ENCODE data around the gene CACNA1C. TPM values are rescaled to one million over a fixed set of nuclear protein-coding genes. Genes with fewer than 3 reads are reported as not detected.
A peak's percentile ranks its signal among the peaks of the same experiment; 100 is the strongest.

Gene CACNA1C
- total and polyA plus RNA-seq, 2 of the 4 experiments (the other 2 are of a cell fraction) = 1.6 to 2.6 TPM

DNA sequence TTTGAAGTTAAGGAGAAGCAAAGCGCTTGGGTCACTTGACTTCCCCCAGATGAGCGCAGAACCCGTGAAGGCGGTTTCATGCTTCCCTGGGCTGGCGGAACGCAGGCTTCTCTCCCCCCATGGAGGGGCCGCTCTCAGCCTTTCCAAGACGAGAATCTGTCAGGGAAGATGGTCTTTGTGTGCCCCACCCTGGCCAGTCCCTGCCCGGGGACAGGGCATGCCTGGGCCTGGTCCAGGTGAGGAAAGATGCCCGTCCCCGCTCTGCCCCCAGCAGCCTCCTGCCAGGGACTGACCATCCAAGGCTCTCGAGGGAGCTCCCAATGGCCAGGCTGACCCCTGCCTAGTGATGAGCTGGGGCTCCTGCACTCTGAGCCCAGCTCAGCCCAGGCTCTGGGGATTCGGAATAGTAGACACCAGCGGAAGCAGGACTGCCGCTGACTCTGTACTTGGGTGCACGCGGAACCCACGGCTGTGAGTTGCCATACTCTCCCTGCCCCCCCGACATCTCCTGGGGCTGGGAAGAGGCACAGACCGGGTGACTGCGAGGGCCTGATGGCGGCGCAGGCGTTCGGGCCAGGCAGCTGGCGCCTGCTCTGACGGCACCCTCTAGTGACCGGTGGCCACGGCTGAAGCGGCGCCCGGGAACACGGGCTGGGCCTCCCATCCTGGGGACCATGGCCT is 599.8 kb downstream of the CACNA1C start:
- Histone ChIP-seq H3K9me3 (ENCODE audit: control insufficient read depth, insufficient read depth, low read length) (no peaks in the 10 kb centered on the region), H3K79me1 (ENCODE audit: low read depth in 1 of 2, low read length in 2 of 2) (no peaks in the 10 kb centered on the region), H4K20me1 (ENCODE audit: insufficient read depth, low read length) (no peaks in the 10 kb centered on the region), H3K9me1 (ENCODE audit: insufficient read depth, low read length) (no peaks in the 10 kb centered on the region), H2BK5ac (ENCODE audit: low read depth, low read length, poor library complexity, severe bottlenecking) (no peak overlapping the region), H3K14ac (replicated peaks; ENCODE audit: low read depth, low read length) (no peak overlapping the region), H2BK20ac (ENCODE audit: low read depth, low read length) (no peak overlapping the region), H2BK120ac (ENCODE audit: low read depth, low read length) (no peak overlapping the region), H2AFZ (replicated peaks; ENCODE audit: low read length, poor library complexity) (no peak overlapping the region), H2AK9ac (replicated peaks; ENCODE audit: low read depth, low read length, poor library complexity) (no peak overlapping the region), H3K4me3 (ENCODE audit: insufficient read depth, low read depth, low read length) (no peak overlapping the region), H3K4me1 (ENCODE audit: control insufficient read depth, insufficient read depth, low read length) (no peaks in the 10 kb centered on the region), H4K5ac (ENCODE audit: low read depth, low read length) (no peak overlapping the region), H3K27ac (ENCODE audit: insufficient read depth, low read length) (no peak overlapping the region), H3K27me3 (ENCODE audit: control insufficient read depth, insufficient read depth, low read length) (no peaks in the 10 kb centered on the region), H3K9ac (ENCODE audit: low read depth, low read length) (no peak overlapping the region), H4K91ac (ENCODE audit: insufficient read depth, low read depth, low read length) (no peak overlapping the region), H3K23ac (ENCODE audit: low read depth, low read length) (no peak overlapping the region), H3K56ac (ENCODE audit: extremely low read depth, insufficient read depth, low read length) (no peak overlapping the region), H2BK15ac (ENCODE audit: low read depth, low read length) (no peak overlapping the region), H4K8ac (ENCODE audit: low read depth in 2 of 2, low read length in 2 of 2) (no peak overlapping the region), H3K18ac (ENCODE audit: low read depth, low read length) (no peak overlapping the region), H2AK5ac (ENCODE audit: low read depth, low read length) (no peak overlapping the region), H3K36me3 (ENCODE audit: control insufficient read depth, insufficient read depth, low read length) (peaks cover 8% of the 10 kb centered on the region; the same call in 1 of the 2 replicates), H3K4me2 (ENCODE audit: low read depth, low read length) (no peak overlapping the region), H3K4ac (ENCODE audit: low read depth, low read length) (no peak overlapping the region)
- dilution Hi-C loops (cut with HindIII; ENCODE audit: low sequenced_read_pairs, unreplicated experiment) = no loop called here
- intact Hi-C loops (cut with micrococcal nuclease) = no loop called here
- ATAC-seq (ENCODE audit: low read depth) (no peak), DNase-seq (no peak)
- in situ Hi-C loops (cut with MboI; ENCODE audit: low sequenced_read_pairs) = no loop called here
- BruUV-seq (replicated peaks) = no TSS peak
- CTCF ChIA-PET = no interaction called here
- POLR2A ChIA-PET (ENCODE audit: unreplicated experiment) = no interaction called here
- no peak for TF ChIP-seq CHD1 (IDR thresholded peaks at IDR 0.05; ENCODE audit: low read depth, low read length)
- TF ChIP-seq, protein P1, sequence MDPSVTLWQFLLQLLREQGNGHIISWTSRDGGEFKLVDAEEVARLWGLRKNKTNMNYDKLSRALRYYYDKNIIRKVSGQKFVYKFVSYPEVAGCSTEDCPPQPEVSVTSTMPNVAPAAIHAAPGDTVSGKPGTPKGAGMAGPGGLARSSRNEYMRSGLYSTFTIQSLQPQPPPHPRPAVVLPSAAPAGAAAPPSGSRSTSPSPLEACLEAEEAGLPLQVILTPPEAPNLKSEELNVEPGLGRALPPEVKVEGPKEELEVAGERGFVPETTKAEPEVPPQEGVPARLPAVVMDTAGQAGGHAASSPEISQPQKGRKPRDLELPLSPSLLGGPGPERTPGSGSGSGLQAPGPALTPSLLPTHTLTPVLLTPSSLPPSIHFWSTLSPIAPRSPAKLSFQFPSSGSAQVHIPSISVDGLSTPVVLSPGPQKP (IDR thresholded peaks at IDR 0.05; ENCODE audit: borderline replicate concordance, low read depth, low read length) = no peak
- TF ChIP-seq, protein P2, sequence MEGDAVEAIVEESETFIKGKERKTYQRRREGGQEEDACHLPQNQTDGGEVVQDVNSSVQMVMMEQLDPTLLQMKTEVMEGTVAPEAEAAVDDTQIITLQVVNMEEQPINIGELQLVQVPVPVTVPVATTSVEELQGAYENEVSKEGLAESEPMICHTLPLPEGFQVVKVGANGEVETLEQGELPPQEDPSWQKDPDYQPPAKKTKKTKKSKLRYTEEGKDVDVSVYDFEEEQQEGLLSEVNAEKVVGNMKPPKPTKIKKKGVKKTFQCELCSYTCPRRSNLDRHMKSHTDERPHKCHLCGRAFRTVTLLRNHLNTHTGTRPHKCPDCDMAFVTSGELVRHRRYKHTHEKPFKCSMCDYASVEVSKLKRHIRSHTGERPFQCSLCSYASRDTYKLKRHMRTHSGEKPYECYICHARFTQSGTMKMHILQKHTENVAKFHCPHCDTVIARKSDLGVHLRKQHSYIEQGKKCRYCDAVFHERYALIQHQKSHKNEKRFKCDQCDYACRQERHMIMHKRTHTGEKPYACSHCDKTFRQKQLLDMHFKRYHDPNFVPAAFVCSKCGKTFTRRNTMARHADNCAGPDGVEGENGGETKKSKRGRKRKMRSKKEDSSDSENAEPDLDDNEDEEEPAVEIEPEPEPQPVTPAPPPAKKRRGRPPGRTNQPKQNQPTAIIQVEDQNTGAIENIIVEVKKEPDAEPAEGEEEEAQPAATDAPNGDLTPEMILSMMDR (conservative IDR thresholded peaks at IDR 0.05; ENCODE audit: low read depth, low read length) = 0 out of 2 replicates have a peak, but pooled peaks have one; percentile 7
- WGBS, 2 experiments (ENCODE audit: extremely low coverage in 2 of 2, insufficient read length in 1 of 2) = 90% methylated on average over 4 of the region's 33 CpGs; no CpG with 5 or more reads in 1 of the 2 experiments

All from IMR-90 (cell line).